Neural crest cell (in vitro differentiated cells): ENCODE results near the gene SCD5. TPM values are rescaled to one million over a fixed set of nuclear protein-coding genes. Genes with fewer than 3 reads are reported as not detected.

Experiments
- DNase-seq: peaks from one replicate; pipeline ENCODE4 v3.0.0; 2021; ENCODE audit warnings: low read depth, mixed read lengths, low spot score
- H3K27ac Mint-ChIP-seq: one replicate; pipeline ENCODE4 v1.8.0; 2021; ENCODE audit warnings: mild to moderate bottlenecking, mixed read lengths; ENCODE audit not compliant: unreplicated experiment
- H3K27me3 Mint-ChIP-seq: 2 replicates; pipeline ENCODE4 v1.8.0; 2021; ENCODE audit warnings: low read depth, mild to moderate bottlenecking, mixed read lengths
- H3K36me3 Mint-ChIP-seq: 2 replicates; pipeline ENCODE4 v1.8.0; 2021; ENCODE audit warnings: low read depth, mild to moderate bottlenecking, mixed read lengths
- H3K4me1 Mint-ChIP-seq: 2 replicates; pipeline ENCODE4 v1.8.0; 2021; ENCODE audit warnings: mixed read lengths
- H3K4me3 Mint-ChIP-seq: one replicate; pipeline ENCODE4 v1.8.0; 2021; ENCODE audit warnings: mild to moderate bottlenecking, mixed read lengths
- H3K9me3 Mint-ChIP-seq: 2 replicates; pipeline ENCODE4 v1.8.0; 2021; ENCODE audit warnings: mixed read lengths
- CTCF ChIP-seq: fragments of 200-600 bp; sonication (generic); conservative IDR thresholded peaks from 2 replicates; pipeline ENCODE4 v1.5.0; 2021; ENCODE audit warnings: antibody characterized with exemption, mild to moderate bottlenecking
- total RNA-seq: library from RNA; stranded (reverse); gene quantifications from 2 replicates; pipeline ENCODE4 v1.2.1, GENCODE V29; 2021

Gene SCD5
- total RNA-seq, 1 donor from 2014 or later = 40.7 TPM

GRCh38 chr4:82739287-82740190, 59.1 kb downstream of the SCD5 start:
- no peak overlapping the region for H3K27ac Mint-ChIP-seq
- H3K9me3 Mint-ChIP-seq = no peaks in the 10 kb centered on the region
- DNase-seq = peak; percentile 83
- H3K4me3 Mint-ChIP-seq = no peak overlapping the region
- H3K36me3 Mint-ChIP-seq = no peaks in the 10 kb centered on the region
- peaks cover 22% of the 10 kb centered on the region for H3K4me1 Mint-ChIP-seq
- peak; percentile 94 for TF ChIP-seq CTCF
- no peaks in the 10 kb centered on the region for H3K27me3 Mint-ChIP-seq

GRCh38 chr4:82737354-82737753, 61.2 kb downstream of the SCD5 start:
- no peak overlapping the region for H3K27ac Mint-ChIP-seq

GRCh38 chr4:82733636-82734035, 65.0 kb downstream of the SCD5 start:
- no peak for DNase-seq
- Mint-ChIP-seq H3K36me3 (peaks cover 14% of the 10 kb centered on the region), H3K27ac (no peak overlapping the region), H3K4me1 (peaks cover 24% of the 10 kb centered on the region), H3K9me3 (peaks cover 5% of the 10 kb centered on the region), H3K27me3 (no peaks in the 10 kb centered on the region), H3K4me3 (no peak overlapping the region)
- TF ChIP-seq CTCF = no peak

More at GRCh38 chr4:82737354-82737753, 61.2 kb downstream of the SCD5 start:
- H3K4me1 Mint-ChIP-seq = peaks cover 28% of the 10 kb centered on the region
- H3K36me3 Mint-ChIP-seq = no peaks in the 10 kb centered on the region
- no peaks in the 10 kb centered on the region for H3K9me3 Mint-ChIP-seq
- no peaks in the 10 kb centered on the region for H3K27me3 Mint-ChIP-seq
- H3K4me3 Mint-ChIP-seq = no peak overlapping the region
- no peak for TF ChIP-seq CTCF
- no peak for DNase-seq

GRCh38 chr4:82728301-82728700, 70.3 kb downstream of the SCD5 start:
- TF ChIP-seq CTCF = no peak
- peaks cover 17% of the 10 kb centered on the region for H3K36me3 Mint-ChIP-seq
- peaks cover 8% of the 10 kb centered on the region for H3K9me3 Mint-ChIP-seq
- no peaks in the 10 kb centered on the region for H3K27me3 Mint-ChIP-seq
- no peak overlapping the region for H3K4me3 Mint-ChIP-seq
- DNase-seq = no peak
- H3K4me1 Mint-ChIP-seq = peaks cover 8% of the 10 kb centered on the region
- H3K27ac Mint-ChIP-seq = no peak overlapping the region

- H3K4me1 Mint-ChIP-seq = peaks cover 10% of the 10 kb centered on the region
- H3K36me3 Mint-ChIP-seq = peaks cover 14% of the 10 kb centered on the region
- no peaks in the 10 kb centered on the region for H3K27me3 Mint-ChIP-seq
- TF ChIP-seq CTCF = no peak
- H3K9me3 Mint-ChIP-seq = peaks cover 8% of the 10 kb centered on the region
- H3K27ac Mint-ChIP-seq = no peak overlapping the region
- DNase-seq = no peak
- no peak overlapping the region for H3K4me3 Mint-ChIP-seq
These were observed 72.0 kb downstream of the SCD5 start for GRCh38 chr4:82726596-82726995.
